ENCODE data around the gene LRRC8D.

DNA sequence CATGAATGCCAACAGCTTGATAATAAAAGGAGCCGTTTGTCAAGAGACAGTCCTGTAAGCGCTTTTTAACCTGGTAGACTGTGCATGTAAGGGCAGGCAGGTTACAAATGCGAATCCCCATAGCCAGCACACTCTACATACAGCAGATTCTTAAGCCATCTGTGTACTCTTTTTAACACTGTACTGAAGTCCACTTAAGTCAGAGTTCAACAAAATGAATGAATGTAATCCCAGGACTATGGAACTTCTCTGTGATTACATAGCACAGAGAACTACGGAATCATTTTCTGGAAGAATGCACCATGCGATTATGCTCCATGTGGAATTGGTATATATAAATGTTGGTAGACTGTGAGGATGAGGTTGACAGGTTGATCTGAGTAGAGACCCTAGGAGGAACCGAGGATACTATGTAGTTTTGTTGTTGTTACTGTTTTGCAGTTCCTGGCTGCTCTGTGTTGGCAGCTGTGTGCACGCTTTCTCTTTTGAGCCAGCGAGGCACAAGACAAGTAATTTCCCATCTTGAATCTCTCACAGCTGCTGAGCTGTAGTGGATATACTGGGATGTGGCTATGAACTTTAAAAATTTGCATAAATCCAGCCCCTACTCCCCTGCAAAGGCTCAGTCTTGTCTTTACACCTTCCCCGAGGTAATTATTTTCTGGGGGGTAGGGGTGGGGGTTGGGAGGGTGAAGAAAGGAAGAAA, 21.9 kb downstream of the LRRC8D start:
- TF ChIP-seq, protein P1, sequence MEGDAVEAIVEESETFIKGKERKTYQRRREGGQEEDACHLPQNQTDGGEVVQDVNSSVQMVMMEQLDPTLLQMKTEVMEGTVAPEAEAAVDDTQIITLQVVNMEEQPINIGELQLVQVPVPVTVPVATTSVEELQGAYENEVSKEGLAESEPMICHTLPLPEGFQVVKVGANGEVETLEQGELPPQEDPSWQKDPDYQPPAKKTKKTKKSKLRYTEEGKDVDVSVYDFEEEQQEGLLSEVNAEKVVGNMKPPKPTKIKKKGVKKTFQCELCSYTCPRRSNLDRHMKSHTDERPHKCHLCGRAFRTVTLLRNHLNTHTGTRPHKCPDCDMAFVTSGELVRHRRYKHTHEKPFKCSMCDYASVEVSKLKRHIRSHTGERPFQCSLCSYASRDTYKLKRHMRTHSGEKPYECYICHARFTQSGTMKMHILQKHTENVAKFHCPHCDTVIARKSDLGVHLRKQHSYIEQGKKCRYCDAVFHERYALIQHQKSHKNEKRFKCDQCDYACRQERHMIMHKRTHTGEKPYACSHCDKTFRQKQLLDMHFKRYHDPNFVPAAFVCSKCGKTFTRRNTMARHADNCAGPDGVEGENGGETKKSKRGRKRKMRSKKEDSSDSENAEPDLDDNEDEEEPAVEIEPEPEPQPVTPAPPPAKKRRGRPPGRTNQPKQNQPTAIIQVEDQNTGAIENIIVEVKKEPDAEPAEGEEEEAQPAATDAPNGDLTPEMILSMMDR (conservative IDR thresholded peaks at IDR 0.05; ENCODE audit: low read depth in 2 of 2): no peak
- TF ChIP-seq, protein P2, sequence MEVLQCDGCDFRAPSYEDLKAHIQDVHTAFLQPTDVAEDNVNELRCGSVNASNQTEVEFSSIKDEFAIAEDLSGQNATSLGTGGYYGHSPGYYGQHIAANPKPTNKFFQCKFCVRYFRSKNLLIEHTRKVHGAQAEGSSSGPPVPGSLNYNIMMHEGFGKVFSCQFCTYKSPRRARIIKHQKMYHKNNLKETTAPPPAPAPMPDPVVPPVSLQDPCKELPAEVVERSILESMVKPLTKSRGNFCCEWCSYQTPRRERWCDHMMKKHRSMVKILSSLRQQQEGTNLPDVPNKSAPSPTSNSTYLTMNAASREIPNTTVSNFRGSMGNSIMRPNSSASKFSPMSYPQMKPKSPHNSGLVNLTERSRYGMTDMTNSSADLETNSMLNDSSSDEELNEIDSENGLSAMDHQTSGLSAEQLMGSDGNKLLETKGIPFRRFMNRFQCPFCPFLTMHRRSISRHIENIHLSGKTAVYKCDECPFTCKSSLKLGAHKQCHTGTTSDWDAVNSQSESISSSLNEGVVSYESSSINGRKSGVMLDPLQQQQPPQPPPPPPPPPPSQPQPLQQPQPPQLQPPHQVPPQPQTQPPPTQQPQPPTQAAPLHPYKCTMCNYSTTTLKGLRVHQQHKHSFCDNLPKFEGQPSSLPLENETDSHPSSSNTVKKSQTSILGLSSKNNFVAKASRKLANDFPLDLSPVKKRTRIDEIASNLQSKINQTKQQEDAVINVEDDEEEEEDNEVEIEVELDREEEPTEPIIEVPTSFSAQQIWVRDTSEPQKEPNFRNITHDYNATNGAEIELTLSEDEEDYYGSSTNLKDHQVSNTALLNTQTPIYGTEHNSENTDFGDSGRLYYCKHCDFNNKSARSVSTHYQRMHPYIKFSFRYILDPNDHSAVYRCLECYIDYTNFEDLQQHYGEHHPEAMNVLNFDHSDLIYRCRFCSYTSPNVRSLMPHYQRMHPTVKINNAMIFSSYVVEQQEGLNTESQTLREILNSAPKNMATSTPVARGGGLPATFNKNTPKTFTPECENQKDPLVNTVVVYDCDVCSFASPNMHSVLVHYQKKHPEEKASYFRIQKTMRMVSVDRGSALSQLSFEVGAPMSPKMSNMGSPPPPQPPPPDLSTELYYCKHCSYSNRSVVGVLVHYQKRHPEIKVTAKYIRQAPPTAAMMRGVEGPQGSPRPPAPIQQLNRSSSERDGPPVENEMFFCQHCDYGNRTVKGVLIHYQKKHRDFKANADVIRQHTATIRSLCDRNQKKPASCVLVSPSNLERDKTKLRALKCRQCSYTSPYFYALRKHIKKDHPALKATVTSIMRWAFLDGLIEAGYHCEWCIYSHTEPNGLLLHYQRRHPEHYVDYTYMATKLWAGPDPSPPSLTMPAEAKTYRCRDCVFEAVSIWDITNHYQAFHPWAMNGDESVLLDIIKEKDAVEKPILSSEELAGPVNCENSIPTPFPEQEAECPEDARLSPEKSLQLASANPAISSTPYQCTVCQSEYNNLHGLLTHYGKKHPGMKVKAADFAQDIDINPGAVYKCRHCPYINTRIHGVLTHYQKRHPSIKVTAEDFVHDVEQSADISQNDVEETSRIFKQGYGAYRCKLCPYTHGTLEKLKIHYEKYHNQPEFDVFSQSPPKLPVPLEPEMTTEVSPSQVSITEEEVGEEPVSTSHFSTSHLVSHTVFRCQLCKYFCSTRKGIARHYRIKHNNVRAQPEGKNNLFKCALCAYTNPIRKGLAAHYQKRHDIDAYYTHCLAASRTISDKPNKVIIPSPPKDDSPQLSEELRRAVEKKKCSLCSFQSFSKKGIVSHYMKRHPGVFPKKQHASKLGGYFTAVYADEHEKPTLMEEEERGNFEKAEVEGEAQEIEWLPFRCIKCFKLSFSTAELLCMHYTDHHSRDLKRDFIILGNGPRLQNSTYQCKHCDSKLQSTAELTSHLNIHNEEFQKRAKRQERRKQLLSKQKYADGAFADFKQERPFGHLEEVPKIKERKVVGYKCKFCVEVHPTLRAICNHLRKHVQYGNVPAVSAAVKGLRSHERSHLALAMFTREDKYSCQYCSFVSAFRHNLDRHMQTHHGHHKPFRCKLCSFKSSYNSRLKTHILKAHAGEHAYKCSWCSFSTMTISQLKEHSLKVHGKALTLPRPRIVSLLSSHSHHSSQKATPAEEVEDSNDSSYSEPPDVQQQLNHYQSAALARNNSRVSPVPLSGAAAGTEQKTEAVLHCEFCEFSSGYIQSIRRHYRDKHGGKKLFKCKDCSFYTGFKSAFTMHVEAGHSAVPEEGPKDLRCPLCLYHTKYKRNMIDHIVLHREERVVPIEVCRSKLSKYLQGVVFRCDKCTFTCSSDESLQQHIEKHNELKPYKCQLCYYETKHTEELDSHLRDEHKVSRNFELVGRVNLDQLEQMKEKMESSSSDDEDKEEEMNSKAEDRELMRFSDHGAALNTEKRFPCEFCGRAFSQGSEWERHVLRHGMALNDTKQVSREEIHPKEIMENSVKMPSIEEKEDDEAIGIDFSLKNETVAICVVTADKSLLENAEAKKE (CRISPR knock-in tag; IDR thresholded peaks at IDR 0.05): no peak
- TF ChIP-seq EZH2 (IDR thresholded peaks at IDR 0.05; ENCODE audit: low read depth, unreplicated experiment): no peak
- TF ChIP-seq, protein P3, sequence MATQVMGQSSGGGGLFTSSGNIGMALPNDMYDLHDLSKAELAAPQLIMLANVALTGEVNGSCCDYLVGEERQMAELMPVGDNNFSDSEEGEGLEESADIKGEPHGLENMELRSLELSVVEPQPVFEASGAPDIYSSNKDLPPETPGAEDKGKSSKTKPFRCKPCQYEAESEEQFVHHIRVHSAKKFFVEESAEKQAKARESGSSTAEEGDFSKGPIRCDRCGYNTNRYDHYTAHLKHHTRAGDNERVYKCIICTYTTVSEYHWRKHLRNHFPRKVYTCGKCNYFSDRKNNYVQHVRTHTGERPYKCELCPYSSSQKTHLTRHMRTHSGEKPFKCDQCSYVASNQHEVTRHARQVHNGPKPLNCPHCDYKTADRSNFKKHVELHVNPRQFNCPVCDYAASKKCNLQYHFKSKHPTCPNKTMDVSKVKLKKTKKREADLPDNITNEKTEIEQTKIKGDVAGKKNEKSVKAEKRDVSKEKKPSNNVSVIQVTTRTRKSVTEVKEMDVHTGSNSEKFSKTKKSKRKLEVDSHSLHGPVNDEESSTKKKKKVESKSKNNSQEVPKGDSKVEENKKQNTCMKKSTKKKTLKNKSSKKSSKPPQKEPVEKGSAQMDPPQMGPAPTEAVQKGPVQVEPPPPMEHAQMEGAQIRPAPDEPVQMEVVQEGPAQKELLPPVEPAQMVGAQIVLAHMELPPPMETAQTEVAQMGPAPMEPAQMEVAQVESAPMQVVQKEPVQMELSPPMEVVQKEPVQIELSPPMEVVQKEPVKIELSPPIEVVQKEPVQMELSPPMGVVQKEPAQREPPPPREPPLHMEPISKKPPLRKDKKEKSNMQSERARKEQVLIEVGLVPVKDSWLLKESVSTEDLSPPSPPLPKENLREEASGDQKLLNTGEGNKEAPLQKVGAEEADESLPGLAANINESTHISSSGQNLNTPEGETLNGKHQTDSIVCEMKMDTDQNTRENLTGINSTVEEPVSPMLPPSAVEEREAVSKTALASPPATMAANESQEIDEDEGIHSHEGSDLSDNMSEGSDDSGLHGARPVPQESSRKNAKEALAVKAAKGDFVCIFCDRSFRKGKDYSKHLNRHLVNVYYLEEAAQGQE (IDR thresholded peaks at IDR 0.05; ENCODE audit: unreplicated experiment): no peak
- no peak for TF ChIP-seq POLR2AphosphoS5 (IDR thresholded peaks at IDR 0.05; ENCODE audit: low read depth)
- TF ChIP-seq, protein P4, sequence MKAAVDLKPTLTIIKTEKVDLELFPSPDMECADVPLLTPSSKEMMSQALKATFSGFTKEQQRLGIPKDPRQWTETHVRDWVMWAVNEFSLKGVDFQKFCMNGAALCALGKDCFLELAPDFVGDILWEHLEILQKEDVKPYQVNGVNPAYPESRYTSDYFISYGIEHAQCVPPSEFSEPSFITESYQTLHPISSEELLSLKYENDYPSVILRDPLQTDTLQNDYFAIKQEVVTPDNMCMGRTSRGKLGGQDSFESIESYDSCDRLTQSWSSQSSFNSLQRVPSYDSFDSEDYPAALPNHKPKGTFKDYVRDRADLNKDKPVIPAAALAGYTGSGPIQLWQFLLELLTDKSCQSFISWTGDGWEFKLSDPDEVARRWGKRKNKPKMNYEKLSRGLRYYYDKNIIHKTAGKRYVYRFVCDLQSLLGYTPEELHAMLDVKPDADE (IDR thresholded peaks at IDR 0.05): no peak
- TF ChIP-seq ZNF331 (CRISPR knock-in tag; IDR thresholded peaks at IDR 0.05; ENCODE audit: low read depth): no peak
- no peak for TF ChIP-seq EZH2phosphoT487 (IDR thresholded peaks at IDR 0.05; ENCODE audit: unreplicated experiment)
- TF ChIP-seq JUNB (IDR thresholded peaks at IDR 0.05; ENCODE audit: unreplicated experiment): no peak
- no peak for TF ChIP-seq CREB1 (CRISPR knock-in tag; IDR thresholded peaks at IDR 0.05; ENCODE audit: low read depth)
- no peak for TF ChIP-seq STAT1 (IDR thresholded peaks at IDR 0.05; ENCODE audit: unreplicated experiment)
- no peak for TF ChIP-seq ZNF114 (CRISPR knock-in tag; IDR thresholded peaks at IDR 0.05)
